ENCODE results near the gene C1QTNF1. TPM values are rescaled to one million over a fixed set of nuclear protein-coding genes. Genes with fewer than 3 reads are reported as not detected.

C1QTNF1 gene
- total RNA-seq, 2 donors from 2014 or later = 0.31 to 0.88 TPM

- no peak for ATAC-seq (replicated peaks in 1 of 2)
- DNase-seq = no peak
- peaks cover 44% of the 10 kb centered on the region for H3K4me1 Mint-ChIP-seq (ENCODE audit: low read depth)
Observed at GRCh38 chr17:79005063-79005861, 18.7 kb upstream of the C1QTNF1 start.

GRCh38 chr17:79006046-79006445 is 17.9 kb upstream of the C1QTNF1 start:
- H3K27ac Mint-ChIP-seq = peak overlapping the region; percentile 55
- ATAC-seq (replicated peaks in 1 of 2) = no peak
- H3K4me1 Mint-ChIP-seq (ENCODE audit: low read depth) = peaks cover 52% of the 10 kb centered on the region
- H3K27me3 Mint-ChIP-seq (ENCODE audit: low read depth) = no peaks in the 10 kb centered on the region
- peaks cover 6% of the 10 kb centered on the region in 2 donors for H3K36me3 Mint-ChIP-seq (ENCODE audit: insufficient read depth in 2 of 2)
- DNase-seq = no peak
- no peaks in the 10 kb centered on the region for H3K9me3 Mint-ChIP-seq
- H3K4me3 Mint-ChIP-seq = peak overlapping the region; percentile 8 to 50

More at GRCh38 chr17:79005063-79005861, 18.7 kb upstream of the C1QTNF1 start:
- no peak overlapping the region for H3K27ac Mint-ChIP-seq
- H3K4me3 Mint-ChIP-seq = peak overlapping the region; percentile 8 to 29
- peaks cover 6% of the 10 kb centered on the region in 2 donors for H3K36me3 Mint-ChIP-seq (ENCODE audit: insufficient read depth in 2 of 2)
- no peaks in the 10 kb centered on the region for H3K9me3 Mint-ChIP-seq
- H3K27me3 Mint-ChIP-seq (ENCODE audit: low read depth) = no peaks in the 10 kb centered on the region

- Mint-ChIP-seq H3K36me3 (ENCODE audit: insufficient read depth in 2 of 2) (peaks cover 4 to 6% of the 10 kb centered on the region in 2 donors), H3K27me3 (ENCODE audit: low read depth) (no peaks in the 10 kb centered on the region), H3K9me3 (no peaks in the 10 kb centered on the region), H3K27ac (peak overlapping the region; percentile 72), H3K4me1 (ENCODE audit: low read depth) (peaks cover 55% of the 10 kb centered on the region), H3K4me3 (peak overlapping the region; percentile 89 to 95)
- DNase-seq (no peak), ATAC-seq (replicated peaks in 1 of 2) (no peak)
Observed at GRCh38 chr17:79006794-79007503, 17.0 kb upstream of the C1QTNF1 start.

- H3K9me3 Mint-ChIP-seq = no peaks in the 10 kb centered on the region
- peaks cover 3 to 6% of the 10 kb centered on the region in 2 donors for H3K36me3 Mint-ChIP-seq (ENCODE audit: insufficient read depth in 2 of 2)
- H3K27me3 Mint-ChIP-seq (ENCODE audit: low read depth) = no peaks in the 10 kb centered on the region
- H3K4me1 Mint-ChIP-seq (ENCODE audit: low read depth) = peaks cover 55% of the 10 kb centered on the region
- peak overlapping the region; percentile 89 to 95 for H3K4me3 Mint-ChIP-seq
- no peak for DNase-seq
- no peak for ATAC-seq (replicated peaks in 1 of 2)
- peak overlapping the region; percentile 76 for H3K27ac Mint-ChIP-seq
Observed at GRCh38 chr17:79007504-79008381, 16.2 kb upstream of the C1QTNF1 start.

- ATAC-seq (replicated peaks in 1 of 2) (peak; percentile 3 to 5), DNase-seq (no peak)
- H3K36me3 Mint-ChIP-seq (ENCODE audit: insufficient read depth in 2 of 2) = peaks cover 4 to 6% of the 10 kb centered on the region in 2 donors
- H3K9me3 Mint-ChIP-seq = no peaks in the 10 kb centered on the region
- H3K4me3 Mint-ChIP-seq = peak overlapping the region; percentile 89 to 95
- peaks cover 55% of the 10 kb centered on the region for H3K4me1 Mint-ChIP-seq (ENCODE audit: low read depth)
- peak overlapping the region; percentile 76 for H3K27ac Mint-ChIP-seq
- H3K27me3 Mint-ChIP-seq (ENCODE audit: low read depth) = peaks cover under 1% of the 10 kb centered on the region
Observed at GRCh38 chr17:79008666-79009387, 15.1 kb upstream of the C1QTNF1 start.

- peak within 1 kb of the TSS; percentile 92 to 95 for H3K4me3 Mint-ChIP-seq
- H3K36me3 Mint-ChIP-seq (ENCODE audit: insufficient read depth in 2 of 2) = peaks cover 8 to 9% of the 10 kb centered on the region in 2 donors
- DNase-seq (peak; percentile 91), ATAC-seq (replicated peaks in 1 of 2) (peak; percentile 94 to 97)
- H3K4me1 Mint-ChIP-seq (ENCODE audit: low read depth) = peaks cover 55% of the 10 kb centered on the region
- peaks cover 2 to 3% of the 10 kb centered on the region in 2 donors for H3K9me3 Mint-ChIP-seq
- H3K27me3 Mint-ChIP-seq (ENCODE audit: low read depth) = peaks cover 7% of the 10 kb centered on the region
- H3K27ac Mint-ChIP-seq = peak within 1 kb of the TSS; percentile 97
Observed at GRCh38 chr17:79009397-79010303, 14.3 kb upstream of the C1QTNF1 start, which contains the start of gene CANT1. CANT1 (minus strand) TSS chr17:79009764; CDS start chr17:78997622, 12,142 bp downstream.

GRCh38 chr17:79010304-79010646 is 13.7 kb upstream of the C1QTNF1 start:
- H3K36me3 Mint-ChIP-seq (ENCODE audit: insufficient read depth in 2 of 2) = peaks cover 8 to 9% of the 10 kb centered on the region in 2 donors
- H3K9me3 Mint-ChIP-seq = peaks cover 2 to 3% of the 10 kb centered on the region in 2 donors
- DNase-seq = no peak
- peaks cover 7% of the 10 kb centered on the region for H3K27me3 Mint-ChIP-seq (ENCODE audit: low read depth)
- ATAC-seq (replicated peaks in 1 of 2) = no peak
- H3K4me3 Mint-ChIP-seq = peak overlapping the region; percentile 92
- H3K27ac Mint-ChIP-seq = peak overlapping the region; percentile 97
- H3K4me1 Mint-ChIP-seq (ENCODE audit: low read depth) = peaks cover 54% of the 10 kb centered on the region

GRCh38 chr17:79011451-79012147 is 12.4 kb upstream of the C1QTNF1 start:
- peak overlapping the region in 1 of 2 donors; percentile 92 for H3K4me3 Mint-ChIP-seq
- H3K27ac Mint-ChIP-seq = peak overlapping the region; percentile 64
- peaks cover 7% of the 10 kb centered on the region for H3K27me3 Mint-ChIP-seq (ENCODE audit: low read depth)
- H3K36me3 Mint-ChIP-seq (ENCODE audit: insufficient read depth in 2 of 2) = peaks cover 9% of the 10 kb centered on the region in 2 donors
- ATAC-seq (replicated peaks in 1 of 2) = no peak
- peaks cover 41% of the 10 kb centered on the region for H3K4me1 Mint-ChIP-seq (ENCODE audit: low read depth)
- no peak for DNase-seq
- peaks cover 2 to 3% of the 10 kb centered on the region in 2 donors for H3K9me3 Mint-ChIP-seq

- H3K9me3 Mint-ChIP-seq = peaks cover 2 to 3% of the 10 kb centered on the region in 2 donors
- DNase-seq (no peak), ATAC-seq (replicated peaks in 1 of 2) (no peak)
- no peak overlapping the region for H3K27ac Mint-ChIP-seq
- peaks cover 30% of the 10 kb centered on the region for H3K4me1 Mint-ChIP-seq (ENCODE audit: low read depth)
- peaks cover 6 to 9% of the 10 kb centered on the region in 2 donors for H3K36me3 Mint-ChIP-seq (ENCODE audit: insufficient read depth in 2 of 2)
- H3K27me3 Mint-ChIP-seq (ENCODE audit: low read depth) = peaks cover 7% of the 10 kb centered on the region
- H3K4me3 Mint-ChIP-seq = no peak overlapping the region
Observed at GRCh38 chr17:79012563-79013134, 11.3 kb upstream of the C1QTNF1 start.

- ATAC-seq (replicated peaks in 1 of 2) = no peak
- H3K9me3 Mint-ChIP-seq = peaks cover 2 to 3% of the 10 kb centered on the region in 2 donors
- H3K27me3 Mint-ChIP-seq (ENCODE audit: low read depth) = peaks cover 7% of the 10 kb centered on the region
- peaks cover 3 to 6% of the 10 kb centered on the region in 2 donors for H3K36me3 Mint-ChIP-seq (ENCODE audit: insufficient read depth in 2 of 2)
- H3K4me3 Mint-ChIP-seq = no peak overlapping the region
- DNase-seq = no peak
- peaks cover 17% of the 10 kb centered on the region for H3K4me1 Mint-ChIP-seq (ENCODE audit: low read depth)
- no peak overlapping the region for H3K27ac Mint-ChIP-seq
Observed at GRCh38 chr17:79014158-79014758, 9.7 kb upstream of the C1QTNF1 start.

All from activated T-cell treated with anti-CD3 and anti-CD28 coated beads, Interleukin-2, amount 50 U/mL, for 72 hours (primary cell).